Adipocyte (in vitro differentiated cells): Measurements from ENCODE around the gene RIN3.

ENCODE experiments used
- DNase-seq: peaks from one replicate; pipeline ENCODE4 v3.0.0-alpha.2; 2015; ENCODE audit warnings: low read depth
- H3K27me3 ChIP-seq: replicated peaks from 2 replicates; pipeline ENCODE4 v1.7.0; 2013; ENCODE audit warnings: mild to moderate bottlenecking, low read length, moderate library complexity; ENCODE audit not compliant: control insufficient read depth, insufficient read depth
- H3K36me3 ChIP-seq: 2 replicates; pipeline ENCODE4 v1.7.0; 2013; ENCODE audit warnings: low read length, mild to moderate bottlenecking, moderate library complexity; ENCODE audit not compliant: control insufficient read depth, insufficient read depth, severe bottlenecking
- H3K4me1 ChIP-seq: 2 replicates; pipeline ENCODE4 v1.7.0; 2013; ENCODE audit warnings: mild to moderate bottlenecking, low read length, moderate library complexity; ENCODE audit not compliant: control insufficient read depth, insufficient read depth
- H3K4me3 ChIP-seq: 2 replicates; pipeline ENCODE4 v1.7.0; 2013; ENCODE audit warnings: mild to moderate bottlenecking, low read length, moderate library complexity
- H3K9ac ChIP-seq: 2 replicates; pipeline ENCODE4 v1.7.0; 2013; ENCODE audit warnings: mild to moderate bottlenecking, low read length, moderate library complexity
- H3K9me3 ChIP-seq: 2 replicates; pipeline ENCODE4 v1.7.0; 2013; ENCODE audit warnings: mild to moderate bottlenecking, low read length, moderate library complexity; ENCODE audit not compliant: control insufficient read depth

Gene RIN3

GRCh38 chr14:92600318-92601053, 86.9 kb downstream of the RIN3 start:
- H3K9me3 ChIP-seq = no peaks in the 10 kb centered on the region
- no peaks in the 10 kb centered on the region for H3K27me3 ChIP-seq
- H3K36me3 ChIP-seq = no peaks in the 10 kb centered on the region
- peak; percentile 70 for DNase-seq
- H3K9ac ChIP-seq = peak overlapping the region; percentile 17
- peaks cover 25% of the 10 kb centered on the region for H3K4me1 ChIP-seq
- no peak overlapping the region for H3K4me3 ChIP-seq

GRCh38 chr14:92601131-92601710, 87.6 kb downstream of the RIN3 start:
- DNase-seq = no peak
- no peaks in the 10 kb centered on the region for H3K27me3 ChIP-seq
- H3K9me3 ChIP-seq = no peaks in the 10 kb centered on the region
- H3K4me1 ChIP-seq = peaks cover 25% of the 10 kb centered on the region
- peak overlapping the region; percentile 13 for H3K9ac ChIP-seq
- H3K36me3 ChIP-seq = no peaks in the 10 kb centered on the region
- no peak overlapping the region for H3K4me3 ChIP-seq

- Histone ChIP-seq H3K27me3 (no peaks in the 10 kb centered on the region), H3K9ac (peak overlapping the region; percentile 13), H3K4me3 (no peak overlapping the region), H3K4me1 (peaks cover 25% of the 10 kb centered on the region), H3K36me3 (no peaks in the 10 kb centered on the region), H3K9me3 (peaks cover 3% of the 10 kb centered on the region)
- DNase-seq = no peak
Observed at GRCh38 chr14:92601757-92602417, 88.3 kb downstream of the RIN3 start.

- Histone ChIP-seq H3K36me3 (no peaks in the 10 kb centered on the region), H3K4me1 (peaks cover 32% of the 10 kb centered on the region), H3K9ac (no peak overlapping the region), H3K4me3 (no peak overlapping the region), H3K9me3 (peaks cover 3% of the 10 kb centered on the region), H3K27me3 (no peaks in the 10 kb centered on the region)
- DNase-seq = no peak
Observed at GRCh38 chr14:92603309-92604242, 90.0 kb downstream of the RIN3 start.

GRCh38 chr14:92605274-92605940, 91.8 kb downstream of the RIN3 start:
- Histone ChIP-seq H3K9ac (no peak overlapping the region), H3K4me1 (peaks cover 24% of the 10 kb centered on the region), H3K4me3 (no peak overlapping the region), H3K27me3 (no peaks in the 10 kb centered on the region), H3K9me3 (peaks cover 3% of the 10 kb centered on the region), H3K36me3 (no peaks in the 10 kb centered on the region)
- no peak for DNase-seq

- H3K4me1 ChIP-seq = peaks cover 8% of the 10 kb centered on the region
- peaks cover 3% of the 10 kb centered on the region for H3K9me3 ChIP-seq
- no peaks in the 10 kb centered on the region for H3K36me3 ChIP-seq
- no peak overlapping the region for H3K4me3 ChIP-seq
- no peak for DNase-seq
- no peaks in the 10 kb centered on the region for H3K27me3 ChIP-seq
- no peak overlapping the region for H3K9ac ChIP-seq
Observed at GRCh38 chr14:92607251-92607650, 93.7 kb downstream of the RIN3 start.

- Histone ChIP-seq H3K4me3 (no peak overlapping the region), H3K27me3 (no peaks in the 10 kb centered on the region), H3K36me3 (no peaks in the 10 kb centered on the region), H3K9ac (no peak overlapping the region), H3K4me1 (peaks cover 7% of the 10 kb centered on the region), H3K9me3 (peaks cover 3% of the 10 kb centered on the region)
- peak; percentile 79 for DNase-seq
Observed at GRCh38 chr14:92607702-92608429, 94.3 kb downstream of the RIN3 start.

GRCh38 chr14:92609955-92610354, 96.4 kb downstream of the RIN3 start:
- peaks cover 3% of the 10 kb centered on the region for H3K9me3 ChIP-seq
- no peaks in the 10 kb centered on the region for H3K27me3 ChIP-seq
- H3K9ac ChIP-seq = no peak overlapping the region
- DNase-seq = no peak
- H3K36me3 ChIP-seq = no peaks in the 10 kb centered on the region
- H3K4me3 ChIP-seq = no peak overlapping the region
- peaks cover 7% of the 10 kb centered on the region for H3K4me1 ChIP-seq

- Histone ChIP-seq H3K4me3 (no peak overlapping the region), H3K27me3 (no peaks in the 10 kb centered on the region), H3K9me3 (peaks cover 3% of the 10 kb centered on the region), H3K36me3 (no peaks in the 10 kb centered on the region), H3K4me1 (peaks cover 7% of the 10 kb centered on the region), H3K9ac (no peak overlapping the region)
- DNase-seq = no peak
Observed at GRCh38 chr14:92610849-92611271, 97.3 kb downstream of the RIN3 start.

- no peaks in the 10 kb centered on the region for H3K36me3 ChIP-seq
- H3K9me3 ChIP-seq = no peaks in the 10 kb centered on the region
- no peaks in the 10 kb centered on the region for H3K27me3 ChIP-seq
- DNase-seq = peak; percentile 15
- H3K4me3 ChIP-seq = no peak overlapping the region
- peaks cover 9% of the 10 kb centered on the region for H3K4me1 ChIP-seq
- H3K9ac ChIP-seq = no peak overlapping the region
Observed at GRCh38 chr14:92613008-92613658, 99.6 kb downstream of the RIN3 start.
